Kidney (tissue), 22 donors: Measurements from ENCODE around the gene ACAT2. TPM values are rescaled to one million over a fixed set of nuclear protein-coding genes. Genes with fewer than 3 reads are reported as not detected.
"Not testable (repeated sequence)": the region's sequence is repeated elsewhere in the genome, so short reads cannot be mapped to it uniquely, and the experiment has no call there.

Source experiments
- DNase-seq, 5 donors: peaks; one replicate each; pipeline ENCODE4 v3.0.0-alpha.2; 2013 to 2020
- FAIRE-seq: peaks from 2 replicates; lab custom pipeline; 2012; peaks lifted over from hg19 to GRCh38; lab: Jason Lieb, UNC
- H3K27ac ChIP-seq, 2 donors: one replicate each; pipeline ENCODE4 v1.7.0; 2013; ENCODE audit warnings: low read depth in 2 of 2, low read length in 2 of 2, inconsistent platforms in 1 of 2
- H3K27me3 ChIP-seq: one replicate; pipeline ENCODE4 v1.7.1; 2013; ENCODE audit warnings: low read length, inconsistent platforms; ENCODE audit not compliant: control insufficient read depth, insufficient read depth
- H3K36me3 ChIP-seq, 3 donors: one replicate each; pipeline versions ENCODE4 v1.7.0 to v1.7.1; 2013; ENCODE audit warnings: low read length in 3 of 3, control low read depth in 1 of 3, inconsistent platforms in 1 of 3; ENCODE audit not compliant: insufficient read depth in 3 of 3, control insufficient read depth in 2 of 3
- H3K4me1 ChIP-seq, 3 donors: one replicate each; pipeline versions ENCODE4 v1.7.0 to v1.7.1; 2013; ENCODE audit warnings: low read length in 3 of 3, inconsistent platforms in 1 of 3, low read depth in 1 of 3; ENCODE audit not compliant: control insufficient read depth in 2 of 3, insufficient read depth in 2 of 3
- H3K4me3 ChIP-seq, 3 donors: one replicate each; pipeline versions ENCODE4 v1.7.0 to v1.8.1; 2013; ENCODE audit warnings: low read length in 3 of 3, control low read depth in 1 of 3, inconsistent platforms in 1 of 3
- H3K9ac ChIP-seq, 3 donors: one replicate each; pipeline versions ENCODE4 v1.7.0 to v1.7.1; 2013; ENCODE audit warnings: low read length in 3 of 3, control low read depth in 1 of 3, inconsistent platforms in 1 of 3
- H3K9me3 ChIP-seq, 3 donors: one replicate each; pipeline versions ENCODE4 v1.7.0 to v1.7.1; 2013; ENCODE audit warnings: low read length in 3 of 3, control low read depth in 1 of 3, inconsistent platforms in 1 of 3; ENCODE audit not compliant: control insufficient read depth in 2 of 3, insufficient read depth in 1 of 3
- intact Hi-C: fragments of 100-400 bp; cut with DNase I; formaldehyde crosslinking; loops from one replicate; pipeline ENCODE4 v1.11.1; 2022
- long read RNA-seq, 10 donors: library from polyadenylated mRNA in 1 of 10; unstranded in 1 of 10; transcript quantifications; one replicate each; pipeline ENCODE4 v2.0.0 and lab custom pipeline, GENCODE V29; 2021 to 2026
- polyA plus RNA-seq: library from polyadenylated mRNA; stranded (reverse); fragments of 350-450 nt; fragmentation: Illumina TruSeq; extraction: RNeasy Lipid Tissue Mini Kit (QIAGEN cat#74804); gene quantifications from one replicate; pipeline ENCODE4 v1.2.3, GENCODE V29; 2014; ENCODE audit warnings: low read depth, low replicate concordance; ENCODE audit not compliant: insufficient read depth
- total RNA-seq: library from RNA; stranded (reverse); fragmentation: NEBNext Ultra II Directional; extraction: Animal tissue kit (Norgen Biotek cat#: 25700); gene quantifications from one replicate; pipeline ENCODE4 v1.2.1, GENCODE V29; 2021
- TF ChIP-seq, protein P1 (sequence below): IDR thresholded peaks from 3 replicates; pipeline ENCODE4 v1.5.1; 2012; ENCODE audit warnings: mild to moderate bottlenecking, moderate library complexity, borderline replicate concordance; ENCODE audit not compliant: insufficient read depth; ENCODE audit errors: extremely low read depth
- donor health status: control.
- donor health status: control.
- donor health status: control.
- donor health status: control.
- donor health status: control.
- donor health status: DM: yes; HTN: yes; CAD: no.
- donor health status: Normal renal cell carcinoma (clear cell type).

The ACAT2 gene
- total RNA-seq (20.4 TPM), polyA plus RNA-seq (30.5 TPM)
- long read RNA-seq, donor 1, transcript ACAT2-201 (9 exons, 3,180 nt), result major isoform, 12 of 255 reads
- long read RNA-seq, donor 1, partial matches to known transcripts, result 199 of 255 reads
- long read RNA-seq, donor 1, other reads (novel, unspliced or antisense), result 44 of 255 reads
- long read RNA-seq, donor 2, transcript ACAT2-201 (9 exons, 3,180 nt), result major isoform, 13 of 105 reads
- long read RNA-seq, donor 2, partial matches to known transcripts, result 91 of 105 reads
- long read RNA-seq, donor 2, other reads (novel, unspliced or antisense), result 0 of 105 reads
- long read RNA-seq, donor 3, transcript ACAT2-201 (9 exons, 3,180 nt), result major isoform, 20 of 20 reads
- long read RNA-seq, donor 3, partial matches to known transcripts, result 0 of 20 reads
- long read RNA-seq, donor 3, other reads (novel, unspliced or antisense), result 0 of 20 reads
- long read RNA-seq, donor 4, transcript ACAT2-201 (9 exons, 3,180 nt), result major isoform, 18 of 241 reads
- long read RNA-seq, donor 4, partial matches to known transcripts, result 154 of 241 reads
- long read RNA-seq, donor 4, other reads (novel, unspliced or antisense), result 68 of 241 reads
- long read RNA-seq, donor 5, result 0 reads
- long read RNA-seq, donor 6, transcript ACAT2-201 (9 exons, 3,180 nt), result major isoform, 28 of 484 reads
- long read RNA-seq, donor 6, partial matches to known transcripts, result 389 of 484 reads
- long read RNA-seq, donor 6, other reads (novel, unspliced or antisense), result 65 of 484 reads
- long read RNA-seq, donor 7, transcript ACAT2-201 (9 exons, 3,180 nt), result major isoform, 11 of 20 reads
- long read RNA-seq, donor 7, partial matches to known transcripts, result 2 of 20 reads
- long read RNA-seq, donor 7, other reads (novel, unspliced or antisense), result 7 of 20 reads
- long read RNA-seq, donor 8, transcript ACAT2-201 (9 exons, 3,180 nt), result major isoform, 13 of 366 reads
- long read RNA-seq, donor 8, partial matches to known transcripts, result 317 of 366 reads
- long read RNA-seq, donor 8, other reads (novel, unspliced or antisense), result 34 of 366 reads
- long read RNA-seq, donor 9, transcript ACAT2-201 (9 exons, 3,180 nt), result major isoform, 6 of 112 reads
- long read RNA-seq, donor 9, partial matches to known transcripts, result 82 of 112 reads
- long read RNA-seq, donor 9, other reads (novel, unspliced or antisense), result 24 of 112 reads
- long read RNA-seq, donor 10, transcript ACAT2-201 (9 exons, 3,180 nt), result major isoform, 10 of 383 reads
- long read RNA-seq, donor 10, partial matches to known transcripts, result 279 of 383 reads
- long read RNA-seq, donor 10, other reads (novel, unspliced or antisense), result 94 of 383 reads

- FAIRE-seq, result no peak
- peak; percentile 95 to 98 (median 97) for DNase-seq
These were observed at the start of gene ACAT2 for GRCh38 chr6:159761873-159762680. Gene ACAT2, plus strand, starts transcription at chr6:159762045. Its CDS starts 43 bp downstream, at chr6:159762088.

DNA sequence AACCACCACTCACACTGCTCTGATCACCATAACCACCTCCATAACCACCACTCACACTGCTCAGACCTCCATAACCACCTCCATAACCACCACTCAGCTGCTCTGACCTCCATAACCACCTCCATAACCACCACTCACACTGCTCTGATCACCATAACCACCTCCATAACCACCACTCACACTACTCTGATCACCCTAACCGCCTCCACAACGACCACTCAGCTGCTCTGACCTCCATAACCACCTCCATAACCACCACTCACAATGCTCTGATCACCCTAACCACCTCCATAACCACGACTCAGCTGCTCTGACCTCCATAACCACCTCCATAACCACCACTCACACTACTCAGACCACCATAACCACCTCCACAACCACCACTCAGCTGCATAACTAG, 49.5 kb upstream of the ACAT2 start:
- DNase-seq, H3K9me3 ChIP-seq, H3K9ac ChIP-seq, H3K4me1 ChIP-seq, FAIRE-seq, H3K36me3 ChIP-seq, H3K27me3 ChIP-seq, H3K4me3 ChIP-seq, intact Hi-C loops, H3K27ac ChIP-seq: not testable (repeated sequence)

More at GRCh38 chr6:159761873-159762680, at the start of gene ACAT2:
- TF ChIP-seq, protein P1, sequence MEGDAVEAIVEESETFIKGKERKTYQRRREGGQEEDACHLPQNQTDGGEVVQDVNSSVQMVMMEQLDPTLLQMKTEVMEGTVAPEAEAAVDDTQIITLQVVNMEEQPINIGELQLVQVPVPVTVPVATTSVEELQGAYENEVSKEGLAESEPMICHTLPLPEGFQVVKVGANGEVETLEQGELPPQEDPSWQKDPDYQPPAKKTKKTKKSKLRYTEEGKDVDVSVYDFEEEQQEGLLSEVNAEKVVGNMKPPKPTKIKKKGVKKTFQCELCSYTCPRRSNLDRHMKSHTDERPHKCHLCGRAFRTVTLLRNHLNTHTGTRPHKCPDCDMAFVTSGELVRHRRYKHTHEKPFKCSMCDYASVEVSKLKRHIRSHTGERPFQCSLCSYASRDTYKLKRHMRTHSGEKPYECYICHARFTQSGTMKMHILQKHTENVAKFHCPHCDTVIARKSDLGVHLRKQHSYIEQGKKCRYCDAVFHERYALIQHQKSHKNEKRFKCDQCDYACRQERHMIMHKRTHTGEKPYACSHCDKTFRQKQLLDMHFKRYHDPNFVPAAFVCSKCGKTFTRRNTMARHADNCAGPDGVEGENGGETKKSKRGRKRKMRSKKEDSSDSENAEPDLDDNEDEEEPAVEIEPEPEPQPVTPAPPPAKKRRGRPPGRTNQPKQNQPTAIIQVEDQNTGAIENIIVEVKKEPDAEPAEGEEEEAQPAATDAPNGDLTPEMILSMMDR, result no peak
- H3K27ac ChIP-seq, result peak within 1 kb of the TSS; percentile 98 to 99
- no peaks in the 10 kb centered on the region for H3K27me3 ChIP-seq
- peaks cover 3 to 16% (median 14%) of the 10 kb centered on the region in 3 donors for H3K36me3 ChIP-seq
- intact Hi-C loops, result no loop called here
- H3K9me3 ChIP-seq, result no peaks in the 10 kb centered on the region
- peak within 1 kb of the TSS; percentile 71 to 95 (median 90) for H3K9ac ChIP-seq
- H3K4me1 ChIP-seq, result peaks cover 0 to 15% (median 3%) of the 10 kb centered on the region in 3 donors
- peak within 1 kb of the TSS; percentile 83 to 98 (median 84) for H3K4me3 ChIP-seq

DNA sequence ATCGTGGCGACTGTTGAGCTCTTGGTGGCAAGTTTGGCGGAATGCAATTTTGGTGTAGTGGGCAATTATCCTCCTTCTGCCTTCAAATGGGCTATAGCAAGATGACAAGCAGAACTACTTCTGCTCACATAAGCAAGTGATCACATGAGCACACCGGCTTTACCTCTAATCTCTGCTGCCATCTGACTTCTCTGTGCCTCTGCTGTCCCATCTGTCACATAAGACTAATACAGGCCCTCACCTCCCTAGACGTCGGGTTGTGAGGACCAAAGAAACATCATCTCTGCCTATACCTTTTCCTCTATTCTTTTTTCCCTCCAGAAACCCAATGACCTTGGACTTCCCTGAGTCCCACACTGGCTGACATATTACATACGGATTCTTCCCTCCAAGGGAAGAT, 47.9 kb upstream of the ACAT2 start:
- TF ChIP-seq, protein P1, result no peak
- H3K27me3 ChIP-seq, result no peaks in the 10 kb centered on the region
- no peaks in the 10 kb centered on the region for H3K9me3 ChIP-seq
- intact Hi-C loops, result no loop called here
- H3K36me3 ChIP-seq, result no peaks in the 10 kb centered on the region
- H3K9ac ChIP-seq, result no peak overlapping the region
- FAIRE-seq (no peak), DNase-seq (no peak)
- no peak overlapping the region for H3K4me3 ChIP-seq
- no peak overlapping the region for H3K27ac ChIP-seq
- H3K4me1 ChIP-seq, result no peaks in the 10 kb centered on the region
